UCSD-AML1 (cell line): ENCODE measurements around the gene ZNF431.
"Not testable (repeated sequence)": the region's sequence is repeated elsewhere in the genome, so short reads cannot be mapped to it uniquely, and the experiment has no call there.

ENCODE experiments used
- DNase-seq: peaks from one replicate; lab custom pipeline; 2025; ENCODE audit not compliant: unreplicated experiment; lab: John Stamatoyannopoulos, UW

Gene ZNF431

GRCh38 chr19:21143854-21144253, 2.0 kb downstream of the ZNF431 start:
- no peak for DNase-seq

GRCh38 chr19:21147540-21147939, 5.7 kb downstream of the ZNF431 start:
- DNase-seq: no peak

- no peak for DNase-seq
Observed at GRCh38 chr19:21148681-21149080, 6.8 kb downstream of the ZNF431 start.

- no peak for DNase-seq
Observed at GRCh38 chr19:21149877-21150276, 8.0 kb downstream of the ZNF431 start.

- DNase-seq: no peak
Observed at GRCh38 chr19:21151460-21151859, 9.6 kb downstream of the ZNF431 start.

- DNase-seq: no peak
Observed at GRCh38 chr19:21158523-21159135, 16.8 kb downstream of the ZNF431 start.

GRCh38 chr19:21164541-21164940, 22.7 kb downstream of the ZNF431 start:
- DNase-seq: no peak

GRCh38 chr19:21166436-21166835, 24.6 kb downstream of the ZNF431 start:
- DNase-seq: no peak

GRCh38 chr19:21197590-21198295, 55.9 kb downstream of the ZNF431 start:
- DNase-seq: no peak

GRCh38 chr19:21202865-21203494, 61.1 kb downstream of the ZNF431 start:
- DNase-seq: peak; percentile 17

- no peak for DNase-seq
Observed at GRCh38 chr19:21210037-21210621, 68.3 kb downstream of the ZNF431 start.

- no peak for DNase-seq
Observed at GRCh38 chr19:21221693-21222092, 79.9 kb downstream of the ZNF431 start.

GRCh38 chr19:21229938-21230337, 88.1 kb downstream of the ZNF431 start:
- DNase-seq: not testable (repeated sequence)

- no peak for DNase-seq
Observed at GRCh38 chr19:21233691-21234090, 91.9 kb downstream of the ZNF431 start.

- DNase-seq: not testable (repeated sequence)
Observed at GRCh38 chr19:21236751-21237150, 94.9 kb downstream of the ZNF431 start.

GRCh38 chr19:21238670-21239069, 96.8 kb downstream of the ZNF431 start:
- no peak for DNase-seq
